ENCODE results near the gene PRPF8. TPM values are rescaled to one million over a fixed set of nuclear protein-coding genes. Genes with fewer than 3 reads are reported as not detected.
A peak's percentile ranks its signal among the peaks of the same experiment; 100 is the strongest.

PRPF8 gene
- total RNA-seq, 1 experiment from 2014 or later, result 103 TPM

DNA sequence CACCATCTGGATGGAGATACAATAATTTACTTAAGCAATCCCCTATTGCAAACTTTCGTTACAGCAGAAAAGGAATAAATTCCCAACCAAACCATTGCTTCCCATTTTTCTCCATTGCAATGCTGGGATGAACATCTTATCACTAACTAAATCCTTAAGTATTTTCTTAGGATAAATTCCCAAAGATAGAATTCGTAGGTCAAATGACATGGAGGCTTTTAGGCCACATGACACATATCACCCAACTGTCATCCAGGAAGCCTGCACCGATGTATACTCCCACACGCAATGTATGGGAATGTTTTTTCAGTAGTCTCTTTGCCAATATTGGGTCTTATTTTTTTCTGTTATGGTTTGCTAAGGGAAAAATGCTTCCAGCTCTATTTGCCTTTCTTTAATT, 27.1 kb upstream of the PRPF8 start:
- POLR2A ChIA-PET (ENCODE audit: unreplicated experiment), result no interaction called here
- peak overlapping the region; percentile 57; the same call in 1 of the 2 replicates for H3K27ac ChIP-seq (ENCODE audit: low read length)
- no peaks in the 10 kb centered on the region for H3K9me2 ChIP-seq (replicated peaks; ENCODE audit: low read length)
- H4K20me1 ChIP-seq (ENCODE audit: low read length), result peaks cover 35% of the 10 kb centered on the region
- H3K4me2 ChIP-seq (ENCODE audit: low read length), result peak overlapping the region; percentile 93; the same call in 1 of the 2 replicates
- BruUV-seq (replicated peaks), result no TSS peak
- H2AFZ ChIP-seq (ENCODE audit: low read length), result no peak overlapping the region
- DNase-seq (no peak), ATAC-seq (no peak)
- CTCF ChIA-PET, result no interaction called here
- intact Hi-C loops (cut with micrococcal nuclease), result loop anchor here (2.0 kb wide), 1 partner anchor 27 kb away; the partner anchor contains the start of gene PRPF8
- peaks cover 33% of the 10 kb centered on the region for H3K4me1 ChIP-seq (ENCODE audit: insufficient read depth, low read length)
- no peak overlapping the region for H3K9ac ChIP-seq (ENCODE audit: low read length)
- H3F3A ChIP-seq (ENCODE audit: low read length, unreplicated experiment), result peaks cover 13% of the 10 kb centered on the region
- peaks cover 21% of the 10 kb centered on the region for H3K36me3 ChIP-seq (ENCODE audit: low read depth, low read length)
- no peak overlapping the region for H3K4me3 ChIP-seq (ENCODE audit: low read length)
- TF ChIP-seq EZH2 (IDR thresholded peaks at IDR 0.05; ENCODE audit: low read length, unreplicated experiment) (no peak), EZH2phosphoT487 (IDR thresholded peaks at IDR 0.05; ENCODE audit: borderline replicate concordance, low read length) (no peak)
- TF ChIP-seq, protein P1, sequence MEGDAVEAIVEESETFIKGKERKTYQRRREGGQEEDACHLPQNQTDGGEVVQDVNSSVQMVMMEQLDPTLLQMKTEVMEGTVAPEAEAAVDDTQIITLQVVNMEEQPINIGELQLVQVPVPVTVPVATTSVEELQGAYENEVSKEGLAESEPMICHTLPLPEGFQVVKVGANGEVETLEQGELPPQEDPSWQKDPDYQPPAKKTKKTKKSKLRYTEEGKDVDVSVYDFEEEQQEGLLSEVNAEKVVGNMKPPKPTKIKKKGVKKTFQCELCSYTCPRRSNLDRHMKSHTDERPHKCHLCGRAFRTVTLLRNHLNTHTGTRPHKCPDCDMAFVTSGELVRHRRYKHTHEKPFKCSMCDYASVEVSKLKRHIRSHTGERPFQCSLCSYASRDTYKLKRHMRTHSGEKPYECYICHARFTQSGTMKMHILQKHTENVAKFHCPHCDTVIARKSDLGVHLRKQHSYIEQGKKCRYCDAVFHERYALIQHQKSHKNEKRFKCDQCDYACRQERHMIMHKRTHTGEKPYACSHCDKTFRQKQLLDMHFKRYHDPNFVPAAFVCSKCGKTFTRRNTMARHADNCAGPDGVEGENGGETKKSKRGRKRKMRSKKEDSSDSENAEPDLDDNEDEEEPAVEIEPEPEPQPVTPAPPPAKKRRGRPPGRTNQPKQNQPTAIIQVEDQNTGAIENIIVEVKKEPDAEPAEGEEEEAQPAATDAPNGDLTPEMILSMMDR (conservative IDR thresholded peaks at IDR 0.05; ENCODE audit: low read depth, low read length), result no peak
- peaks cover 46% of the 10 kb centered on the region for H3K79me2 ChIP-seq (ENCODE audit: low read length)
- no peaks in the 10 kb centered on the region for H3K9me3 ChIP-seq (ENCODE audit: low read length)
- no peaks in the 10 kb centered on the region for H3K27me3 ChIP-seq (ENCODE audit: low read length)

DNA sequence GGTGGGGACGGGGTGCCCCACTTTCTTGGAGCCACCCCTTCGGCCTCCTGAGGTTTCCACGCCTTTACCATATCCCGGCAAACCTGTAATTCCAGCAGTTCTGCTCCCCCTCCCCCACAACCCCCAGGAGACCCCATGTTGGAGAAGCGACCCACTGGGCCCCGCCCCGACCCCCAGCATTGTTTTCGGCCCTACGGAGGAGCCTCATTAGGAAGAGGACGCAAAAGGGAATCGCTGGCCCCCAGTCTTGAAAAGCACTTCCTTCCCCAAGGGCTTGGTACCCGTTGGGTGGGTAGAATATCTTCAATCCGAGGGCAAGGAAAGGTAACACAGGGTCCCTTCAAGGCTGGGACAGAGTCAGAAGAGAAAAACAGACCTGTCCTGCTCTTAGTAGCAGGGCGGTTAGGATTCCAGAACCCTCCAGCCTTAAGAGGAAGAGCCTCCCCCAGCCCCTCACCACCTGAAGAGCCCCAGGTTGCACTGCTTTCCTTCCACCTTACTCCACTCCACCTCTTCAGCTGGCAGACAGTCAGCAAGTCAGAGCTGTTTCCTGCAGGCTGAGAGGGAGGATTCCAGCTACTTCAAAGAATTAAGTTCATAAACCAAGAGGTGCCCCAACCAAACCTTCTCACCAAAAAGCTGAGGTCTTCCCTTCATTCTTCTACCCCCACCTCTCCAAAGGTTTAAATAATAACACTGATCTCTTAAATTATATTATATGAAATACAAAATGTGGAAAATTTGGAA, 26.3 kb upstream of the PRPF8 start:
- no peak for TF ChIP-seq EZH2phosphoT487 (IDR thresholded peaks at IDR 0.05; ENCODE audit: borderline replicate concordance, low read length)
- TF ChIP-seq EZH2 (IDR thresholded peaks at IDR 0.05; ENCODE audit: low read length, unreplicated experiment), result no peak
- TF ChIP-seq, protein P1 (conservative IDR thresholded peaks at IDR 0.05; ENCODE audit: low read depth, low read length), result no peak
- intact Hi-C loops (cut with micrococcal nuclease), result loop anchor here (2.0 kb wide), 1 partner anchor 26 kb away; the partner anchor contains the start of gene PRPF8
- DNase-seq (peak; percentile 28), ATAC-seq (no peak; the same call in 1 of the 2 replicates)
- Histone ChIP-seq H2AFZ (ENCODE audit: low read length) (no peak overlapping the region), H3K36me3 (ENCODE audit: low read depth, low read length) (peaks cover 21% of the 10 kb centered on the region), H3K4me3 (ENCODE audit: low read length) (peak overlapping the region; percentile 70), H3K9me3 (ENCODE audit: low read length) (no peaks in the 10 kb centered on the region), H3K9ac (ENCODE audit: low read length) (peak overlapping the region; percentile 63), H3K27ac (ENCODE audit: low read length) (peak overlapping the region; percentile 57), H3K9me2 (replicated peaks; ENCODE audit: low read length) (no peaks in the 10 kb centered on the region), H3F3A (ENCODE audit: low read length, unreplicated experiment) (peaks cover 13% of the 10 kb centered on the region), H3K4me1 (ENCODE audit: insufficient read depth, low read length) (peaks cover 33% of the 10 kb centered on the region), H3K79me2 (ENCODE audit: low read length) (peaks cover 46% of the 10 kb centered on the region), H4K20me1 (ENCODE audit: low read length) (peaks cover 35% of the 10 kb centered on the region), H3K27me3 (ENCODE audit: low read length) (no peaks in the 10 kb centered on the region), H3K4me2 (ENCODE audit: low read length) (peak overlapping the region; percentile 93)
- CTCF ChIA-PET, result no interaction called here
- no TSS peak for BruUV-seq (replicated peaks)
- POLR2A ChIA-PET (ENCODE audit: unreplicated experiment), result interaction anchor here (0.5 kb wide), 1 partner anchor 13 kb away, joined by 7 read pairs; no protein-coding TSS in a partner anchor

All from PC-3 (cell line).